Measurements from ENCODE around the gene CFAP126. TPM values are rescaled to one million over a fixed set of nuclear protein-coding genes. Genes with fewer than 3 reads are reported as not detected.
"Not testable (repeated sequence)": the region's sequence is repeated elsewhere in the genome, so short reads cannot be mapped to it uniquely, and the experiment has no call there.

CFAP126 gene
- polyA plus RNA-seq, 2 donors: not detected

DNA sequence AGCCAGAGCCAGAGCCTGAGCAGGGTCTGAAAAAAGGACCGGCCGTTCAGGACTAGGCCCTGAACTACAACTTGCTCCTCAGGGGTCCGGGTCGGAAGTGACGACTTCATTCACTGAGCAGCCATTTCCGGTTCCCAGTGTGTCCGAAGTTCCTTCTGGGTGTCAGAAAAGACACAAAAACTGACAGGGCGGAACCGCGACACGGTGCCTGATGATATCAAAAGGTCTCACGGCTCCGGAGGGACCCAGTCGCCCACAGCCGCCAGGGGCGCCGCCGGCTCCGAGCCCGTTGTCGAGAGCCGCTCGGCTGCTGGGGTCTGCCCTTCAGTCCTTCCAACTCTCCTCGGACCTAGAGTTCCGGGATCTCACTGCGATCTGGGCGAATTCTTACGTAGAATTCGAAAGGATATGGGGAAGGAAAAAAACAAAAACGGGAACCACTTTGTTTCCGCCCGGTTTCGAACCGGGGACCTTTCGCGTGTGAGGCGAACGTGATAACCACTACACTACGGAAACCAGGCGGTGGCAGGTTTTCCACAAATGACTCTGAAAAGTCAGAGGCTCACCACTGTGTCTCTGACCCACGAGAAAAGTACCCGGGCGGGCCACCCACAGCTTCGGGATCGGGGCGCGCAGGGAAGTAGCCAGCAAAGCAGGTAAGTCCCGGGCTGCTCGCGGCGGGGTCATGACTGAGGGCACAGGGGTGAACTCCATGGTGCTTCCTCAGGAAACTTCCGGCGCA is 31.8 kb upstream of the CFAP126 start:
- Histone ChIP-seq H3K9me3 (ENCODE audit: control insufficient read depth in 2 of 2, insufficient read depth in 1 of 2, low read depth in 1 of 2, low read length in 1 of 2) (no peaks in the 10 kb centered on the region), H3K27ac (ENCODE audit: low read depth in 2 of 2, low read length in 1 of 2) (peak overlapping the region; percentile 100), H3K4me3 (ENCODE audit: low read depth in 1 of 2, low read length in 2 of 2) (peak overlapping the region; percentile 84 to 93), H3K36me3 (ENCODE audit: control insufficient read depth in 2 of 2, insufficient read depth in 2 of 2, low read length in 1 of 2) (no peaks in the 10 kb centered on the region), H3K27me3 (ENCODE audit: control insufficient read depth in 1 of 2, insufficient read depth in 2 of 2, low read length in 2 of 2) (no peaks in the 10 kb centered on the region), H3K4me1 (ENCODE audit: control insufficient read depth in 2 of 2, insufficient read depth in 2 of 2, low read length in 1 of 2) (peaks cover 0 to 2% of the 10 kb centered on the region in 2 donors)
- WGBS, 2 donors: 0% methylated on average over 53 of the region's 53 CpGs

DNA sequence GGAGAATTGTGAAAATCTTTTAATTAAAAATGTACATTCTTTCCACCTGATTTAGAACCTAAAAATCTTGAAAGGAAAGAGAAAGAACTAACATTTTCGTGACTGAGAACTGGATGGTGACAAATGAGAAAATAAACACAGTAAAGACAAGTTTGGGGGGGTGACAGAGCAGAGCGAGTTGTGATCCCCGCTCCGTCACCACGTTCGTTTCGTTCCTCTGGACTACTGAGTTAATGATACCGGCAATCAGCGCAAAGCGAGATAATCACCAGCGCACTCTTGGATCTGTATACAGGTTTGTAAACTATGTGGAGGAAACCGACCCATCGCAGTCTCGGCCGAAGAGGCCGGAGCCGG is 31.2 kb upstream of the CFAP126 start:
- H3K36me3 ChIP-seq (ENCODE audit: control insufficient read depth in 2 of 2, insufficient read depth in 2 of 2, low read length in 1 of 2): no peaks in the 10 kb centered on the region
- peak overlapping the region; percentile 84 to 93 for H3K4me3 ChIP-seq (ENCODE audit: low read depth in 1 of 2, low read length in 2 of 2)
- H3K27ac ChIP-seq (ENCODE audit: low read depth in 2 of 2, low read length in 1 of 2): peak overlapping the region; percentile 100
- H3K4me1 ChIP-seq (ENCODE audit: control insufficient read depth in 2 of 2, insufficient read depth in 2 of 2, low read length in 1 of 2): peaks cover 0 to 2% of the 10 kb centered on the region in 2 donors
- H3K9me3 ChIP-seq (ENCODE audit: control insufficient read depth in 2 of 2, insufficient read depth in 1 of 2, low read depth in 1 of 2, low read length in 1 of 2): no peaks in the 10 kb centered on the region
- WGBS, 2 donors: 7 to 8% methylated on average over 17 of the region's 17 CpGs
- H3K27me3 ChIP-seq (ENCODE audit: control insufficient read depth in 1 of 2, insufficient read depth in 2 of 2, low read length in 2 of 2): no peaks in the 10 kb centered on the region

DNA sequence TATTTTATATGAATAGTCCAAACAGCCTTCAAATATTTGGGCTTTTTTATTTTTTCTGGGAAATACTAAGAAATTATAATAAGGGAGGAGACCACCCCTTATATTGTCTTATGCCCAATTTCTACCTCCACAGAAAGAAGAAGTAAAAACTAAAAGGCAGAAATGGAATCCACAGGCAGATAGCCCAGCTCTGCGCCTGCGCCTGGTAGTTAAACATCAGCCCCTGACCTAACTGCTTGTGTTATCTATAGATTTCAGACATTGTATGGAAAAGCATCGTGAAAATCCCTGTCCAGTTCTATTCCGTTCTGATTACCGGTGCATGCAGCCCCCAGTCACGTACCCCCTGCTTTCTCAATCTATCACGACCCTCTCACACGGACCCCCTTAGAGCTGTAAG is 29.4 kb upstream of the CFAP126 start:
- not testable (repeated sequence) for H3K27me3 ChIP-seq (ENCODE audit: control insufficient read depth in 1 of 2, insufficient read depth in 2 of 2, low read length in 2 of 2); H3K4me3 ChIP-seq (ENCODE audit: low read depth in 1 of 2, low read length in 2 of 2); H3K36me3 ChIP-seq (ENCODE audit: control insufficient read depth in 2 of 2, insufficient read depth in 2 of 2, low read length in 1 of 2); H3K27ac ChIP-seq (ENCODE audit: low read depth in 2 of 2, low read length in 1 of 2); H3K9me3 ChIP-seq (ENCODE audit: control insufficient read depth in 2 of 2, insufficient read depth in 1 of 2, low read depth in 1 of 2, low read length in 1 of 2); H3K4me1 ChIP-seq (ENCODE audit: control insufficient read depth in 2 of 2, insufficient read depth in 2 of 2, low read length in 1 of 2)
- 95% methylated on average over 8 of the region's 8 CpGs for WGBS, 2 donors

- Histone ChIP-seq H3K4me1 (ENCODE audit: control insufficient read depth in 2 of 2, insufficient read depth in 2 of 2, low read length in 1 of 2) (no peaks in the 10 kb centered on the region), H3K27me3 (ENCODE audit: control insufficient read depth in 1 of 2, insufficient read depth in 2 of 2, low read length in 2 of 2) (no peaks in the 10 kb centered on the region), H3K36me3 (ENCODE audit: control insufficient read depth in 2 of 2, insufficient read depth in 2 of 2, low read length in 1 of 2) (no peaks in the 10 kb centered on the region), H3K9me3 (ENCODE audit: control insufficient read depth in 2 of 2, insufficient read depth in 1 of 2, low read depth in 1 of 2, low read length in 1 of 2) (no peaks in the 10 kb centered on the region), H3K27ac (ENCODE audit: low read depth in 2 of 2, low read length in 1 of 2) (no peak overlapping the region), H3K4me3 (ENCODE audit: low read depth in 1 of 2, low read length in 2 of 2) (no peak overlapping the region)
These were observed 25.5 kb upstream of the CFAP126 start for GRCh38 chr1:161393151-161393550.

- Histone ChIP-seq H3K4me3 (ENCODE audit: low read depth in 1 of 2, low read length in 2 of 2) (no peak overlapping the region), H3K36me3 (ENCODE audit: control insufficient read depth in 2 of 2, insufficient read depth in 2 of 2, low read length in 1 of 2) (no peaks in the 10 kb centered on the region), H3K27ac (ENCODE audit: low read depth in 2 of 2, low read length in 1 of 2) (no peak overlapping the region), H3K9me3 (ENCODE audit: control insufficient read depth in 2 of 2, insufficient read depth in 1 of 2, low read depth in 1 of 2, low read length in 1 of 2) (no peaks in the 10 kb centered on the region), H3K27me3 (ENCODE audit: control insufficient read depth in 1 of 2, insufficient read depth in 2 of 2, low read length in 2 of 2) (no peaks in the 10 kb centered on the region), H3K4me1 (ENCODE audit: control insufficient read depth in 2 of 2, insufficient read depth in 2 of 2, low read length in 1 of 2) (no peaks in the 10 kb centered on the region)
- WGBS, 2 donors: 93 to 94% methylated on average over 8 of the region's 8 CpGs
These were observed 23.9 kb upstream of the CFAP126 start for GRCh38 chr1:161391611-161392010.

- H3K27ac ChIP-seq (ENCODE audit: low read depth in 2 of 2, low read length in 1 of 2); H3K27me3 ChIP-seq (ENCODE audit: control insufficient read depth in 1 of 2, insufficient read depth in 2 of 2, low read length in 2 of 2); H3K9me3 ChIP-seq (ENCODE audit: control insufficient read depth in 2 of 2, insufficient read depth in 1 of 2, low read depth in 1 of 2, low read length in 1 of 2); H3K36me3 ChIP-seq (ENCODE audit: control insufficient read depth in 2 of 2, insufficient read depth in 2 of 2, low read length in 1 of 2); H3K4me1 ChIP-seq (ENCODE audit: control insufficient read depth in 2 of 2, insufficient read depth in 2 of 2, low read length in 1 of 2); H3K4me3 ChIP-seq (ENCODE audit: low read depth in 1 of 2, low read length in 2 of 2): not testable (repeated sequence)
- WGBS, 2 donors: 83 to 88% methylated on average over 7 of the region's 7 CpGs
These were observed 23.5 kb upstream of the CFAP126 start for GRCh38 chr1:161391136-161391535.

GRCh38 chr1:161390559-161390858 is 22.8 kb upstream of the CFAP126 start:
- Histone ChIP-seq H3K27me3 (ENCODE audit: control insufficient read depth in 1 of 2, insufficient read depth in 2 of 2, low read length in 2 of 2) (no peaks in the 10 kb centered on the region), H3K9me3 (ENCODE audit: control insufficient read depth in 2 of 2, insufficient read depth in 1 of 2, low read depth in 1 of 2, low read length in 1 of 2) (no peaks in the 10 kb centered on the region), H3K4me1 (ENCODE audit: control insufficient read depth in 2 of 2, insufficient read depth in 2 of 2, low read length in 1 of 2) (no peaks in the 10 kb centered on the region), H3K4me3 (ENCODE audit: low read depth in 1 of 2, low read length in 2 of 2) (peak overlapping the region; percentile 65), H3K27ac (ENCODE audit: low read depth in 2 of 2, low read length in 1 of 2) (peak overlapping the region; percentile 82 to 89), H3K36me3 (ENCODE audit: control insufficient read depth in 2 of 2, insufficient read depth in 2 of 2, low read length in 1 of 2) (no peaks in the 10 kb centered on the region)
- WGBS, 2 donors: 2 to 3% methylated on average over 13 of the region's 13 CpGs

DNA sequence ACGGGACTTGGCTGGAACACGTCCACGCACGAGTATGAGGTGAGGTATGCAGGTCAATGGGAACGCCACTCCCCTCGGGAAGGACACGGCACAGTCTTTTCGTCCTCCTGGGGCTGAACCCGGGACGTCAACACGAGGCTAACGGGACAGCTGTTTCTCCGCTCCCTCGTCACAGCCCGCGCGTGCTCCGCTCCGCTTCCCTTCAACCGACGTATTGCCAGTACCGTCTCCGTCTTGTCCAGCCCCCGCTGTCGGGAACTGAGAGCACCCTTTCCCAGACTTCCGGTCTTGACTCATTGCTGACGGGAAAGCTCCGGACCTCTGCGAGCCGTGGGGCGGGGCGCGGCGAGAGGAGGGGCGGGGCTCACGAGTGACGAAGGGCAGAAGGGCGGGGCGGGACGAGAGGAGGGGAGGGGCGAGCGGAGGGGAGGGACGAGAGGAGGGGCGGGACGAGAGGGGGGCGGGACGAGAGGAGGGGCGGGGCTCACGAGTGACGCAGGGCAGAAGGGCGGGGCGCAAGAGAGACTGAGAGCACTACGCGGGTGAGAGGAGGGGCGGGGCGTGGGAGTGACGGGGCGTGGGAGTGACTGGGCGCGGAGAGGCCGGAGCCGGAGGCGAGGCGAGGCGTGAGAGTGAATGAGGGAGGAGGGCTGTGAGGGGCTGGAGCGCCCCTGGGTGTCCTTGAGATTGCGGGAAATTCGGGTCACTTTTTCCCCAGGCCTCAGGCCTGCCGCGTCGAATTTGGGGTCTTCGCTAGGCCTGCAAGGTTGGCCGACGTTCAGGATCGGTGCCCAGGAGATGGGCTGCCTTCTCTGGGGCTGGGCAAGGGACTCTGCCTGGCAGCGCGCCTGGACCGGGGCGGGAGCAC is 22.2 kb upstream of the CFAP126 start:
- H3K36me3 ChIP-seq (ENCODE audit: control insufficient read depth in 2 of 2, insufficient read depth in 2 of 2, low read length in 1 of 2): no peaks in the 10 kb centered on the region
- peak overlapping the region; percentile 98 to 99 for H3K27ac ChIP-seq (ENCODE audit: low read depth in 2 of 2, low read length in 1 of 2)
- no peaks in the 10 kb centered on the region for H3K4me1 ChIP-seq (ENCODE audit: control insufficient read depth in 2 of 2, insufficient read depth in 2 of 2, low read length in 1 of 2)
- H3K27me3 ChIP-seq (ENCODE audit: control insufficient read depth in 1 of 2, insufficient read depth in 2 of 2, low read length in 2 of 2): no peaks in the 10 kb centered on the region
- 1% methylated on average over 66 to 77 of the region's 79 CpGs for WGBS, 2 donors
- no peaks in the 10 kb centered on the region for H3K9me3 ChIP-seq (ENCODE audit: control insufficient read depth in 2 of 2, insufficient read depth in 1 of 2, low read depth in 1 of 2, low read length in 1 of 2)
- peak overlapping the region; percentile 65 to 77 for H3K4me3 ChIP-seq (ENCODE audit: low read depth in 1 of 2, low read length in 2 of 2)

DNA sequence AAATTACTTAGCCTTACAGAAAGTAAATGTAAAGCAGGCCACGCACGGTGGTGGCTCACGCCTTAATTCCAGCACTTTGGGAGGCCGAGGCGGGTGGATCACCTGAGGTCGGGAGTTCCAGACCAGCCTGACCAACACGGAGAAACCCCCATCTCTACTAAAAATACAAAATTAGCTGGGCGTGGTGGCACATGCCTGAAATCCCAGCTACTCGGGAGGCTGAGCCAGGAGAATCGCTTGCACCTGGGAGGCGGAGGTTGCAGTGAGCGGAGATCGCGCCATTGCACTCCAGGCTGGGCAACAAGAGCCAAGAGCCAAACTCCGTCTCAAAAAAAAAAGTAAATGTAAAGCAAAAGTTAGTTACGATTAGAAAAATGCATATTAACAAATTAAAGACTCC is 21.5 kb upstream of the CFAP126 start:
- not testable (repeated sequence) for H3K27me3 ChIP-seq (ENCODE audit: control insufficient read depth in 1 of 2, insufficient read depth in 2 of 2, low read length in 2 of 2); H3K36me3 ChIP-seq (ENCODE audit: control insufficient read depth in 2 of 2, insufficient read depth in 2 of 2, low read length in 1 of 2); H3K4me1 ChIP-seq (ENCODE audit: control insufficient read depth in 2 of 2, insufficient read depth in 2 of 2, low read length in 1 of 2); H3K9me3 ChIP-seq (ENCODE audit: control insufficient read depth in 2 of 2, insufficient read depth in 1 of 2, low read depth in 1 of 2, low read length in 1 of 2)
- WGBS, 2 donors: 58 to 66% methylated on average over 16 of the region's 16 CpGs
- peak overlapping the region; percentile 27 to 99 for H3K27ac ChIP-seq (ENCODE audit: low read depth in 2 of 2, low read length in 1 of 2)
- peak overlapping the region in 1 of 2 donors; percentile 51 for H3K4me3 ChIP-seq (ENCODE audit: low read depth in 1 of 2, low read length in 2 of 2)

GRCh38 chr1:161388639-161389038 is 21.0 kb upstream of the CFAP126 start:
- Histone ChIP-seq H3K4me1 (ENCODE audit: control insufficient read depth in 2 of 2, insufficient read depth in 2 of 2, low read length in 1 of 2) (no peaks in the 10 kb centered on the region), H3K9me3 (ENCODE audit: control insufficient read depth in 2 of 2, insufficient read depth in 1 of 2, low read depth in 1 of 2, low read length in 1 of 2) (no peaks in the 10 kb centered on the region), H3K36me3 (ENCODE audit: control insufficient read depth in 2 of 2, insufficient read depth in 2 of 2, low read length in 1 of 2) (no peaks in the 10 kb centered on the region), H3K4me3 (ENCODE audit: low read depth in 1 of 2, low read length in 2 of 2) (no peak overlapping the region), H3K27ac (ENCODE audit: low read depth in 2 of 2, low read length in 1 of 2) (no peak overlapping the region), H3K27me3 (ENCODE audit: control insufficient read depth in 1 of 2, insufficient read depth in 2 of 2, low read length in 2 of 2) (no peaks in the 10 kb centered on the region)
- WGBS, 2 donors: 86 to 91% methylated on average over 3 of the region's 3 CpGs
